Activated naive CD8-positive, alpha-beta T cell (primary cell): ENCODE results near the gene SAMHD1.
"Not testable (repeated sequence)": the region's sequence is repeated elsewhere in the genome, so short reads cannot be mapped to it uniquely, and the experiment has no call there.

Source experiments
- H3K27ac Mint-ChIP-seq: one replicate; pipeline ENCODE4 v1.8.0; 2021; ENCODE audit warnings: mixed read lengths
- H3K27me3 Mint-ChIP-seq: one replicate; pipeline ENCODE4 v1.8.0; 2021; ENCODE audit warnings: mixed read lengths
- H3K36me3 Mint-ChIP-seq: one replicate; pipeline ENCODE4 v1.8.0; 2021; ENCODE audit warnings: mixed read lengths
- H3K4me1 Mint-ChIP-seq: one replicate; pipeline ENCODE4 v1.8.0; 2021; ENCODE audit warnings: low read depth, mixed read lengths
- H3K4me3 Mint-ChIP-seq: one replicate; pipeline ENCODE4 v1.8.0; 2021; ENCODE audit warnings: mild to moderate bottlenecking, mixed read lengths
- H3K9me3 Mint-ChIP-seq: one replicate; pipeline ENCODE4 v1.8.0; 2021; ENCODE audit warnings: low read depth, mixed read lengths

SAMHD1 gene

DNA sequence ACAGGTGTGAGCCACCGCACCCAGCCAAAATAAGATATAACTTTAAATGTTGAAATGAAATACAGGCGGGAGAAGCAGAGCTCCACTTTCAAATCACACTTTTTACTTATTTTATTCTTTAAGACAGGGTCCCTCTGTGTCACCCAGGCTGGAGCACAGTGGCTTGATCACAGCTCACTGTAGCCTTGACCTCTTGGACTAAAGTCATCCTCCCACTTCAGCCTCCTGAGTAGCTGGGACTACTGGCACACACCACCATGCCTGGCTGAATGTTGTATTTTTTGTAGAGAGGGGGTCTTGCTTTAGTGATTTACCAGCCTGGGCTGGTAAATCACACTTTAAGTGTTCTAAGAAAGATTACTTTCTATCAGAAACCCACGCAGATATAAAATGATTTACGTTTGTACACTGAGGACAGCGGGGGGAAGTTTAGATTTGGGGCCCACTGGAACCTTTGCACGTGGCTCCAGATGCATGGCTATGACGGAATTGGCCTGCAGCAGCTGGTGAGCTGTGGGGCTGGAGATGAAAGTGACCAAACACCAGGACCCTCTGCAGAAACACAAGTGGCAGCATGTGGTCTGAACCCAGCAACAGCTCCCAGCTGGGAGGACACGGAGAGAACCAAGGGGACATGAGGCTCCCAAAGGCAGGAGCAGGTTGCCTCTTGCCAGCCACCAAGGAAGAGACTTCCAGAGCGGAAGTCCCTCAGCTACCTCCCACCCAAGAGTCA, 102.0 kb downstream of the SAMHD1 start:
- no peaks in the 10 kb centered on the region for H3K36me3 Mint-ChIP-seq
- no peak overlapping the region for H3K4me3 Mint-ChIP-seq
- H3K9me3 Mint-ChIP-seq: no peaks in the 10 kb centered on the region
- peaks cover 4% of the 10 kb centered on the region for H3K4me1 Mint-ChIP-seq
- no peak overlapping the region for H3K27ac Mint-ChIP-seq
- H3K27me3 Mint-ChIP-seq: no peaks in the 10 kb centered on the region

DNA sequence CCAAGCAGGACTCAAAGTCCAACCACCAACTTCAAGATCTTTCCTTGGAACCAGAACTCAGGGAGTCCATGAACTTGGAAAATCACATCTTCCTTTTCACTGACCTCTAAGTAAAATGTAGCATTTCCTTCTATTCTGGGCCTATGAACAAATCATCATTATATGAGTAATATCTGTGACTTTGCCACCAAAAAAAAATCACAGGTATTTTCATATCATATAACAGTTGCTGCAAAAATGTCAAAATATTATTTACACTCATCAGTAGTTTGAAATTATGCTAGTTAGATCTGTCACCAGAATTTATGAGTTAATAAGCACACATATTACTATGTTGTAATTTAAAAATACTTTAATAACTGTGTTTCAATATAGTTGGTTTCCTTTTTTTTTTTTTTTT, 102.8 kb downstream of the SAMHD1 start:
- Mint-ChIP-seq H3K27me3 (no peaks in the 10 kb centered on the region), H3K36me3 (no peaks in the 10 kb centered on the region), H3K4me1 (peaks cover 5% of the 10 kb centered on the region), H3K4me3 (no peak overlapping the region), H3K27ac (no peak overlapping the region), H3K9me3 (no peaks in the 10 kb centered on the region)

DNA sequence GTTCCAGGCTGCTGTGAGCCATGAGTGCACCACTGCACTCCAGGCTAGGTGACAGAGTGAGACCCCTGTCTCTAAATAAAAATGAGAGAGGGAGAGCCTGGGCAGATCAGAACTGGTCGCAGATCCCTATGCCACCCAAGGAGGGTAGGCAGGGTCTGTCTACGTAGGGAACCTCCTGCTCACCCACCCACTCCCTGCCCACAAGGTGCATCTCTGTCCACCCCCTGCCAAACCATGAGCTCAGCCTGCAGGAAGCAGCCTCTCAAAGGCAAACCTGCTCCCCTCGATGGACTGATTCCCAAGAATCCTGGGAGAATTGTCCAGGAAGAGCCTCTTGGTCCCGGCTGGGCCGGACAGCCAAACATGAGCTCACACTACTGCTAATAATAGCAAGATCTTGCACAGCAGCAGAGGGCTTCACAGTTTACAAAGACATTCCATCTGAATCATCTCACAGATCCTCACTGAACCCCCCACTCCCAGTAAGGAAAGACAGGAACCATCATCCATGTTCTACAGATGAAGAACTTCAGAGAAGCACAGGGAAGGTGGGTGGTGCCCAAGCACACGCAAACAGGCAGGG, 103.3 kb downstream of the SAMHD1 start:
- Mint-ChIP-seq H3K4me3 (no peak overlapping the region), H3K27me3 (no peaks in the 10 kb centered on the region), H3K27ac (no peak overlapping the region), H3K9me3 (no peaks in the 10 kb centered on the region), H3K36me3 (no peaks in the 10 kb centered on the region), H3K4me1 (peaks cover 10% of the 10 kb centered on the region)

DNA sequence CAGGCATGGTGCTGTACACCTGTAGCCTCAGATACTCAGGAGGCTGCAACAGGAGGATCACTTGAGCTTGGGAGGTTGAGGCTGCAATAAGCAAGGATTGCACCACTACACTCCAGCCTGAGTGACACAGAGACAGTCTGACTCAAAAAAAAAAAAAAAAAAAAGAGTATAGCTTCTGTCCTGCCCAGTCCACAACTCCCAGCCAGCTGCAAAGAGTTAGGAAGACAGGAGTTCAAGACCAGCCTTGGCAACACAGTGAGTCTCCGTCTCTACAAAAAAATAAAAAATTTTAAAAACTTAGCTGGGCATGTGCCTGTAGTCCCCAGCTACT, 103.8 kb downstream of the SAMHD1 start:
- Mint-ChIP-seq H3K36me3 (no peaks in the 10 kb centered on the region), H3K27ac (no peak overlapping the region), H3K4me3 (no peak overlapping the region), H3K27me3 (no peaks in the 10 kb centered on the region), H3K4me1 (peaks cover 12% of the 10 kb centered on the region), H3K9me3 (no peaks in the 10 kb centered on the region)

DNA sequence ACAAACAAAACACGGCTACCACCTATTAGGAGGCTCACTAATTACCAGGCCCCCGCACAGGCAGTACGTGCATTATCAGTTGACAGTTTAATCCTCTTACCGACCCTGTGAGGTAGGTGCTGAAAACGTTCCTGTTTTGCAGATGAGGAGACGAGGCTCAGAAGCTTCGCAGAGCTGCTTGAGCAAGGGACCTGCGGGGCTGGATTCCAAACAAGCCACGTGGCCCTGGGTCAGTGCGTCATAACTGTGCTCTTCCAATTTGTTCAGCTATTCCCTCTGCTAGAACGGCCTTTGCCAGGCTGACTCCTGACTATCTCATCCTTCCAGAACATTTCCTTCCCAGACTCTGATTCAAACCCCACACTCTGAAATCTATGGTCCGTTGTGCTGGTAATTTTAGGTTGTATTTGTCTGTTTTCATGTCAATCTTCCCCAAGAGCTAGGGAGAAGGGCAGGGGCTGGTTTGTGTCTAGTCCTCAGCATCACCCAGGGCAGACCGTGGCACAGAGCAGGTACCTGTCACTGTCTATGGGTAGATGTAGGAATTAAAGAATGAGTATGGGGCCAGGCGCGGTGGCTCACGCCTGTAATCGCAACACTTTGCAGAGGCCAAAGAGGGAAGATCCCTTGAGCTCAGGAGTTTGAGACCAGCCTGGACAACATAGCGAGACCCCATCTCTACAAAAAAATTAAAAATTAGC, 104.3 kb downstream of the SAMHD1 start:
- Mint-ChIP-seq H3K36me3 (no peaks in the 10 kb centered on the region), H3K9me3 (no peaks in the 10 kb centered on the region), H3K27ac (no peak overlapping the region), H3K27me3 (no peaks in the 10 kb centered on the region), H3K4me1 (peaks cover 16% of the 10 kb centered on the region), H3K4me3 (no peak overlapping the region)

DNA sequence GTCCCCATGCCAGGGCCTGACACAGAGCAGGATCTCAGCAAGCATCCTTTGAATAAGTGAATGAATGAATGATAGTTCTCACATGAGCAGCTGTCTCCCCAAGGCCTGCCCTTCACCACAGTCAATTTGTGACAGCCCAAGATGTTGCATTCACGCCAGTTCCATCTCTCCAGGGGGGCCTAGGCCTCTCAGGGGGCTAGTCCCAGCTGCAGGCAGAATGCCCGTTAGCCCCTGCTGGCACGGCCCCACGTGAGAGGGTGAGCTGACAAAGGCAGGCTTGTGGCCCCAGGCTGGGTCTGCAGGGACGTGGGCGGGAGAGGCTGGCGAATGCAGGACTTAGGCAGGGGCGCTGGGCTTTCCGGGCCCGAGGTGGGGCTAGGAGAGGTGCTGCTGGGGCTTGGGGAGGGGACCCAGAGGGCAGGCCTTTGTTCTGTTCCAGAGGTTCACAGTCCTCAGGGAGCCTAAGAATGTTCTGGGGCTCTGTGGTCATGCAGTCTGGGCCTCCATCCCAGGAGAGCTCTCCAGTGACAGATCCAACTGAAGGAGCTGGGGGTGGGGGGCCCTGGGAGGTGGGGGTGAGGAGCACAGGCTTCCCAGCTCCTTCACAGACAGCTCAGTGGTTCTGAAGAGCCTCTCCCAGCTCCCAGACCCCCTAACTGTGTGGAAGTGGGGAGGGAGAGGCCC, 106.1 kb downstream of the SAMHD1 start:
- no peaks in the 10 kb centered on the region for H3K9me3 Mint-ChIP-seq

DNA sequence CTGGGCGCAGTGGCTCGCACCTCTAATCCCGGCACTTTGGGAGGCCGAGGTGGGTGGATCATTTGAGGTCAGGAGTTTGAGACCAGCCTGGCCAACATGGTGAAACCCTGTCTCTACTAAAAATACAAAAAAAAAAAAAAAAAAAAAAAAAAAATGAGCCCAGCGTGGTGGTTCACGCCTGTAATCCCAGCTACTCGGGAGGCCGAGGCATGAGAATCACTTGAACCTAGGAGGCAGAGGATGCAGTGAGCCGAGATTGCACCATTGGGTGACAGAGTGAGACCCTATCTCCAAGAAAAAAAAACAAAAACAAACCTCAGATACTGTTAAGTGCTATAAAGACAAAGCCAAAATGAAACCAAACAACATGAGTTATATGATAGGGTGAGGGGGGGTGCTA, 110.5 kb downstream of the SAMHD1 start:
- not testable (repeated sequence) for H3K4me3 Mint-ChIP-seq, H3K9me3 Mint-ChIP-seq, H3K36me3 Mint-ChIP-seq, H3K27me3 Mint-ChIP-seq
- peaks cover 22% of the 10 kb centered on the region for H3K4me1 Mint-ChIP-seq
- peak overlapping the region; percentile 37 for H3K27ac Mint-ChIP-seq

More for the DNA sequence above, 106.1 kb downstream of the SAMHD1 start:
- no peaks in the 10 kb centered on the region for H3K27me3 Mint-ChIP-seq
- no peak overlapping the region for H3K27ac Mint-ChIP-seq
- H3K4me3 Mint-ChIP-seq: no peak overlapping the region
- no peaks in the 10 kb centered on the region for H3K36me3 Mint-ChIP-seq
- peaks cover 22% of the 10 kb centered on the region for H3K4me1 Mint-ChIP-seq
